K562 (cell line): Measurements from ENCODE around the gene EEFSEC. TPM values are rescaled to one million over a fixed set of nuclear protein-coding genes. Genes with fewer than 3 reads are reported as not detected.

Experiments used
- ATAC-seq: fragments of 200-7000 bp; cut with Tn5 transposase; 3 replicates; pipeline ENCODE4 v1.9.1; 2020; ENCODE audit warnings: moderate library complexity
- BruUV-seq: library from RNA; stranded (reverse); fragments of 400-500 nt; replicated peaks from 2 replicates; lab custom pipeline; 2021; lab: Mats Ljungman, UMichigan
- CTCF ChIA-PET: fragments of 300-600 bp; formaldehyde crosslinking; extraction: SDS; loops from one replicate; lab custom pipeline; 2021; ENCODE audit warnings: low intra/inter-chr PET ratio; lab: Yijun Ruan, JAX
- POLR2A ChIA-PET: fragments of 300-600, 350-650 bp; sonication (Branson Sonifier 250); formaldehyde crosslinking; extraction: SDS; loops from one replicate; lab custom pipeline; 2021; ENCODE audit warnings: antibody characterized with exemption, inconsistent platforms; lab: Yijun Ruan, JAX
- DNase-seq, 4 experiments: peaks; one replicate each; pipeline versions ENCODE4 v3.0.0 to v3.0.0-alpha.2; 2011 to 2018; ENCODE audit warnings: low spot score in 3 of 4, mixed read lengths in 3 of 4; ENCODE audit errors: extremely low read depth in 1 of 4
- FAIRE-seq: peaks from 2 replicates; lab custom pipeline; 2011; peaks lifted over from hg19 to GRCh38; lab: Jason Lieb, UNC
- H2AFZ ChIP-seq: 2 replicates; pipeline ENCODE4 v1.6.0; 2011; ENCODE audit warnings: low read depth, low read length, control low read depth, inconsistent platforms
- H3K27ac ChIP-seq: fragments of 200-600 bp; 3 replicates; pipeline ENCODE4 v1.8.0; 2011; ENCODE audit warnings: low read depth, mild to moderate bottlenecking, control low read depth, inconsistent platforms, low read length, moderate library complexity, mixed read lengths; ENCODE audit errors: extremely low read depth
- H3K27me3 ChIP-seq, 2 experiments: fragments of 300-600 bp in 1 of 2; 2 replicates in 1 of 2; 3 replicates in 1 of 2; pipeline versions ENCODE4 v1.6.0 to v1.8.0; 2011; ENCODE audit warnings: inconsistent platforms in 2 of 2, low read length in 2 of 2, mild to moderate bottlenecking in 1 of 2, mixed read lengths in 1 of 2, moderate library complexity in 1 of 2; ENCODE audit not compliant: control insufficient read depth in 2 of 2, insufficient read depth in 2 of 2
- H3K36me3 ChIP-seq: fragments of 300-600 bp; 3 replicates; pipeline ENCODE4 v1.8.0; 2011; ENCODE audit warnings: mild to moderate bottlenecking, low read length, inconsistent platforms; ENCODE audit not compliant: control insufficient read depth, insufficient read depth
- H3K4me1 ChIP-seq, 2 experiments: fragments of 200-600 bp in 1 of 2; replicated peaks in 1 of 2; 2 replicates in 1 of 2; 3 replicates in 1 of 2; pipeline versions ENCODE4 v1.5.1 to v1.8.0; 2011; ENCODE audit warnings: inconsistent platforms in 2 of 2, low read length in 2 of 2, mild to moderate bottlenecking in 1 of 2, mixed read lengths in 1 of 2, moderate library complexity in 1 of 2; ENCODE audit not compliant: control insufficient read depth in 2 of 2, insufficient read depth in 2 of 2
- H3K4me2 ChIP-seq: 2 replicates; pipeline ENCODE4 v1.6.1; 2011; ENCODE audit warnings: low read length, control low read depth, inconsistent platforms, mixed read lengths; ENCODE audit not compliant: insufficient read depth
- H3K4me3 ChIP-seq: fragments of 200-600 bp; sonication (generic), shearing (Covaris generic); 2 replicates; pipeline ENCODE4 v1.5.1; 2016; ENCODE audit warnings: control low read depth, inconsistent platforms
- H3K79me2 ChIP-seq: fragments of 200-600 bp; 3 replicates; pipeline ENCODE4 v1.8.0; 2011; ENCODE audit warnings: low read length, inconsistent platforms; ENCODE audit not compliant: control insufficient read depth, insufficient read depth
- H3K9ac ChIP-seq, 2 experiments: 2 replicates each; pipeline versions ENCODE4 v1.6.0 to v1.6.1; 2011; ENCODE audit warnings: low read depth in 2 of 2, low read length in 2 of 2, control low read depth in 1 of 2, inconsistent platforms in 1 of 2, mild to moderate bottlenecking in 1 of 2, mixed read lengths in 1 of 2; ENCODE audit not compliant: insufficient read depth in 1 of 2
- H3K9me1 ChIP-seq: one replicate; pipeline ENCODE4 v1.6.0; 2011; ENCODE audit warnings: inconsistent platforms, mild to moderate bottlenecking, low read length, moderate library complexity; ENCODE audit not compliant: control insufficient read depth, insufficient read depth
- H3K9me3 ChIP-seq: replicated peaks from 2 replicates; pipeline ENCODE4 v1.5.1; 2011; ENCODE audit warnings: low read depth, low read length, inconsistent platforms; ENCODE audit not compliant: control insufficient read depth, insufficient read depth
- H4K20me1 ChIP-seq: replicated peaks from 2 replicates; pipeline ENCODE4 v1.6.1; 2011; ENCODE audit warnings: low read length, inconsistent platforms, mixed read lengths; ENCODE audit not compliant: control insufficient read depth, insufficient read depth
- BDP1 ChIP-seq: IDR thresholded peaks from 3 replicates; pipeline ENCODE4 v1.6.1; 2011; ENCODE audit not compliant: insufficient read length, insufficient read depth
- DACH1 ChIP-seq: fragments of 450-650 bp; IDR thresholded peaks from 2 replicates; pipeline ENCODE4 v1.6.1; 2018; ENCODE audit not compliant: partially characterized antibody
- ELF2 ChIP-seq: fragments of 250-450 bp; sonication (Bioruptor Pico); IDR thresholded peaks from 2 replicates; pipeline ENCODE4 v1.5.0; 2021; ENCODE audit warnings: mild to moderate bottlenecking
- EWSR1 ChIP-seq: fragments of 450-650 bp; IDR thresholded peaks from 2 replicates; pipeline ENCODE4 v1.6.1; 2018; ENCODE audit warnings: borderline replicate concordance, mild to moderate bottlenecking, low read depth, moderate library complexity; ENCODE audit not compliant: partially characterized antibody
- LARP7 ChIP-seq: fragments of 450-650 bp; IDR thresholded peaks from 2 replicates; pipeline ENCODE4 v1.6.1; 2016
- NCOA4 ChIP-seq: fragments of 450-650 bp; IDR thresholded peaks from 2 replicates; pipeline ENCODE4 v1.6.1; 2018; ENCODE audit warnings: mild to moderate bottlenecking; ENCODE audit not compliant: partially characterized antibody
- PTTG1 ChIP-seq: fragments of 450-650 bp; IDR thresholded peaks from 2 replicates; pipeline ENCODE4 v1.6.1; 2016; ENCODE audit warnings: low read depth, mild to moderate bottlenecking, missing genetic modification characterization, missing compliant biosample characterization
- STAT5A ChIP-seq: IDR thresholded peaks from 2 replicates; pipeline ENCODE4 v1.6.1; 2012; ENCODE audit warnings: low read length, inconsistent platforms, borderline replicate concordance
- ZNF140 ChIP-seq: fragments of 250-450 bp; sonication (Bioruptor Pico); IDR thresholded peaks from 2 replicates; pipeline ENCODE4 v1.8.0; 2021; ENCODE audit warnings: moderate library complexity, mild to moderate bottlenecking, inconsistent platforms
- ZNF175 ChIP-seq: fragments of 200-800 bp; sonication (Bioruptor generic); IDR thresholded peaks from 2 replicates; pipeline ENCODE4 v1.6.1; 2016; ENCODE audit warnings: low read depth, mild to moderate bottlenecking, missing genetic modification characterization, missing compliant biosample characterization
- ZNF263 ChIP-seq: sonication (generic); formaldehyde crosslinking; IDR thresholded peaks from 2 replicates; pipeline ENCODE4 v1.8.0; 2022; ENCODE audit warnings: mild to moderate bottlenecking, missing genetic modification reagents, borderline replicate concordance
- ZNF696 ChIP-seq: fragments of 250-450 bp; sonication (Bioruptor Pico); conservative IDR thresholded peaks from 2 replicates; pipeline ENCODE4 v1.4.0; 2020; ENCODE audit warnings: mild to moderate bottlenecking, moderate library complexity
- WGBS: fragments of 100-300 bp; shearing (Covaris generic); methylation state at CpG from one replicate; pipeline ENCODE4 v1.1.6; 2016; ENCODE audit warnings: low coverage, mixed read lengths; ENCODE audit not compliant: insufficient coverage; ENCODE audit errors: missing lambda C conversion rate; 5-methylcytosine and 5-hydroxymethylcytosine counted together
- in situ Hi-C: fragments of 300-500 bp; cut with MboI; formaldehyde crosslinking; loops from 4 replicates; pipeline ENCODE4 v1.15.0; 2018; ENCODE audit warnings: inconsistent platforms, mixed read lengths
- intact Hi-C: fragments of 100-400 bp; cut with micrococcal nuclease; formaldehyde crosslinking; loops from 2 replicates; pipeline ENCODE4 v1.14.2; 2022
- polyA plus RNA-seq, 8 experiments: library from polyadenylated mRNA; depleted of rRNA in 4 of 8; stranded (reverse) in 5 of 8; unstranded in 3 of 8; fragments of >200 nt; fragmentation: Nextera tagmentation in 2 of 8; fragmentation: Illumina TruSeq in 1 of 8; extraction: Ambion mirVana in 2 of 8; extraction: Trizol in 1 of 8; gene quantifications; 2 replicates each; pipeline versions ENCODE4 v1.2.1 to v1.2.3, GENCODE V29; 2011 to 2014; ENCODE audit warnings: inconsistent platforms in 1 of 8, missing spikeins in 1 of 8
- total RNA-seq, 7 experiments: library from RNA; depleted of rRNA in 6 of 7; stranded (reverse); fragments of >200 nt in 6 of 7; fragmentation: Illumina TruSeq in 2 of 7; extraction: Trizol in 2 of 7; gene quantifications; 2 replicates each; pipeline versions ENCODE4 v1.2.1 to v1.2.3, GENCODE V29; 2011 to 2021; ENCODE audit warnings: low replicate concordance in 1 of 7
- TF ChIP-seq, protein P1 (sequence below): fragments of 450-650 bp; IDR thresholded peaks from 2 replicates; pipeline ENCODE4 v1.7.1; 2018; ENCODE audit warnings: mild to moderate bottlenecking, low read depth; ENCODE audit not compliant: partially characterized antibody
- TF ChIP-seq, protein P2 (sequence below): fragments of 250-450 bp; sonication (Bioruptor Pico); IDR thresholded peaks from 2 replicates; pipeline ENCODE4 v1.8.0; 2022; ENCODE audit warnings: moderate library complexity, mild to moderate bottlenecking, inconsistent platforms
- TF ChIP-seq, protein P3 (sequence below): IDR thresholded peaks from 3 replicates; pipeline ENCODE4 v1.6.1; 2011; ENCODE audit warnings: borderline replicate concordance, mild to moderate bottlenecking, moderate library complexity; ENCODE audit not compliant: insufficient read length; ENCODE audit errors: extremely low read depth

The EEFSEC gene
- total and polyA plus RNA-seq, 9 of the 15 experiments (the other 6 are each of a cell fraction or from before 2014, with no cell fraction given): 0.35 to 11.8 (median 7.7) TPM

DNA sequence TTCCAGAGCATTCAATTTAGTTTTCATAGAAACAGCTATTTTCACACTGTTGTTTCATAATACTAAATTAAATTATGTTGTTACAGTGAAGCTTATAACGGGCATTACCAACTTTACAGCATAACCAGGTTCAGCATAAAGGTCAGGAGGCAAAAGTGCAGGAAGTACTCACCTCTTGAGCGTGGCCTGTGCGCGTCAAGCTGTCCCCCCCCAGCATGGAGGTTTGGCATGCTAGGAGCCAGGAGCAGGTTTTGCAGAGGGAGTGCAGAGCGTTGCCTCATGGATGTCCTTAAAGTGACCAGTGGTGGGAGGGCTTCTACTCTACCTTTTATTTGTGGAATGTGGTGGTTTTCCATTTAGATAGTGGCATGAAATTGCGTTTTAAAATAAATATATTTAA lies 104.4 kb downstream of the EEFSEC start:
- Histone ChIP-seq H3K9me3 (peaks cover 2% of the 10 kb centered on the region; the same call in 1 of the 2 replicates), H3K4me1 (no peaks in the 10 kb centered on the region; a peak in 1 of 5 replicates), H3K4me2 (no peak overlapping the region), H3K9me1 (no peaks in the 10 kb centered on the region), H3K27ac (no peak overlapping the region), H3K4me3 (no peak overlapping the region), H3K27me3 (no peaks in the 10 kb centered on the region), H3K36me3 (no peaks in the 10 kb centered on the region), H4K20me1 (no peaks in the 10 kb centered on the region), H3K9ac (no peak overlapping the region), H3K79me2 (no peaks in the 10 kb centered on the region), H2AFZ (no peak overlapping the region)
- FAIRE-seq (no peak), ATAC-seq (no peak), DNase-seq (no peak)
- ChIA-PET POLR2A (interaction anchor here (1.7 kb wide), 1 partner anchor 12 kb away, joined by 5 read pairs; no protein-coding TSS in a partner anchor), CTCF (no interaction called here)
- intact Hi-C loops (no loop called here), in situ Hi-C loops (no loop called here)
- 75% methylated on average over 6 of the region's 6 CpGs for WGBS
- BruUV-seq: no TSS peak
- no peak for TF ChIP-seq LARP7
- TF ChIP-seq STAT5A: no peak
- no peak for TF ChIP-seq ZNF696 (CRISPR knock-in tag)
- TF ChIP-seq ZNF140: no peak
- no peak for TF ChIP-seq ZNF175 (CRISPR knock-in tag)
- TF ChIP-seq PTTG1 (tag): no peak
- no peak for TF ChIP-seq EWSR1
- TF ChIP-seq NCOA4: no peak
- TF ChIP-seq, protein P1, sequence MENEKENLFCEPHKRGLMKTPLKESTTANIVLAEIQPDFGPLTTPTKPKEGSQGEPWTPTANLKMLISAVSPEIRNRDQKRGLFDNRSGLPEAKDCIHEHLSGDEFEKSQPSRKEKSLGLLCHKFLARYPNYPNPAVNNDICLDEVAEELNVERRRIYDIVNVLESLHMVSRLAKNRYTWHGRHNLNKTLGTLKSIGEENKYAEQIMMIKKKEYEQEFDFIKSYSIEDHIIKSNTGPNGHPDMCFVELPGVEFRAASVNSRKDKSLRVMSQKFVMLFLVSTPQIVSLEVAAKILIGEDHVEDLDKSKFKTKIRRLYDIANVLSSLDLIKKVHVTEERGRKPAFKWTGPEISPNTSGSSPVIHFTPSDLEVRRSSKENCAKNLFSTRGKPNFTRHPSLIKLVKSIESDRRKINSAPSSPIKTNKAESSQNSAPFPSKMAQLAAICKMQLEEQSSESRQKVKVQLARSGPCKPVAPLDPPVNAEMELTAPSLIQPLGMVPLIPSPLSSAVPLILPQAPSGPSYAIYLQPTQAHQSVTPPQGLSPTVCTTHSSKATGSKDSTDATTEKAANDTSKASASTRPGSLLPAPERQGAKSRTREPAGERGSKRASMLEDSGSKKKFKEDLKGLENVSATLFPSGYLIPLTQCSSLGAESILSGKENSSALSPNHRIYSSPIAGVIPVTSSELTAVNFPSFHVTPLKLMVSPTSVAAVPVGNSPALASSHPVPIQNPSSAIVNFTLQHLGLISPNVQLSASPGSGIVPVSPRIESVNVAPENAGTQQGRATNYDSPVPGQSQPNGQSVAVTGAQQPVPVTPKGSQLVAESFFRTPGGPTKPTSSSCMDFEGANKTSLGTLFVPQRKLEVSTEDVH: no peak
- TF ChIP-seq, protein P2, sequence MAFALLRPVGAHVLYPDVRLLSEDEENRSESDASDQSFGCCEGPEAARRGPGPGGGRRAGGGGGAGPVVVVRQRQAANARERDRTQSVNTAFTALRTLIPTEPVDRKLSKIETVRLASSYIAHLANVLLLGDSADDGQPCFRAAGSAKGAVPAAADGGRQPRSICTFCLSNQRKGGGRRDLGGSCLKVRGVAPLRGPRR: no peak
- no peak for TF ChIP-seq BDP1
- TF ChIP-seq DACH1: no peak
- TF ChIP-seq, protein P3, sequence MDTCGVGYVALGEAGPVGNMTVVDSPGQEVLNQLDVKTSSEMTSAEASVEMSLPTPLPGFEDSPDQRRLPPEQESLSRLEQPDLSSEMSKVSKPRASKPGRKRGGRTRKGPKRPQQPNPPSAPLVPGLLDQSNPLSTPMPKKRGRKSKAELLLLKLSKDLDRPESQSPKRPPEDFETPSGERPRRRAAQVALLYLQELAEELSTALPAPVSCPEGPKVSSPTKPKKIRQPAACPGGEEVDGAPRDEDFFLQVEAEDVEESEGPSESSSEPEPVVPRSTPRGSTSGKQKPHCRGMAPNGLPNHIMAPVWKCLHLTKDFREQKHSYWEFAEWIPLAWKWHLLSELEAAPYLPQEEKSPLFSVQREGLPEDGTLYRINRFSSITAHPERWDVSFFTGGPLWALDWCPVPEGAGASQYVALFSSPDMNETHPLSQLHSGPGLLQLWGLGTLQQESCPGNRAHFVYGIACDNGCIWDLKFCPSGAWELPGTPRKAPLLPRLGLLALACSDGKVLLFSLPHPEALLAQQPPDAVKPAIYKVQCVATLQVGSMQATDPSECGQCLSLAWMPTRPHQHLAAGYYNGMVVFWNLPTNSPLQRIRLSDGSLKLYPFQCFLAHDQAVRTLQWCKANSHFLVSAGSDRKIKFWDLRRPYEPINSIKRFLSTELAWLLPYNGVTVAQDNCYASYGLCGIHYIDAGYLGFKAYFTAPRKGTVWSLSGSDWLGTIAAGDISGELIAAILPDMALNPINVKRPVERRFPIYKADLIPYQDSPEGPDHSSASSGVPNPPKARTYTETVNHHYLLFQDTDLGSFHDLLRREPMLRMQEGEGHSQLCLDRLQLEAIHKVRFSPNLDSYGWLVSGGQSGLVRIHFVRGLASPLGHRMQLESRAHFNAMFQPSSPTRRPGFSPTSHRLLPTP: no peak
- no peak for TF ChIP-seq ELF2 (CRISPR knock-in tag)
- no peak for TF ChIP-seq ZNF263 (CRISPR knock-in tag)
